ENCODE results near the gene SORCS3.

GRCh38 chr10:104835422-104835821 is 194.3 kb downstream of the SORCS3 start:
- TF ChIP-seq CTCF (IDR thresholded peaks at IDR 0.05; ENCODE audit: low read depth, low read length, poor library complexity, severe bottlenecking) (no peak), EZH2phosphoT487 (IDR thresholded peaks at IDR 0.05; ENCODE audit: borderline replicate concordance, low read length) (no peak)
